ENCODE data around the gene TBC1D4. TPM values are rescaled to one million over a fixed set of nuclear protein-coding genes. Genes with fewer than 3 reads are reported as not detected.

TBC1D4 gene
- total and polyA plus RNA-seq, 10 of the 15 experiments (the other 5 are each of a cell fraction or from before 2014, with no cell fraction given): 11.0 to 38.6 (median 25.5) TPM

GRCh38 chr13:75440100-75440499 lies 41.9 kb downstream of the TBC1D4 start:
- intact Hi-C loops (cut with micrococcal nuclease; ENCODE audit: unreplicated experiment): no loop called here
- Histone ChIP-seq H3K4me3 (no peak overlapping the region), H3K79me2 (ENCODE audit: control insufficient read depth, insufficient read depth, low read length) (no peaks in the 10 kb centered on the region; the same call in none of the 2 replicates), H3K9ac (ENCODE audit: control insufficient read depth, insufficient read depth, low read length) (no peak overlapping the region), H3K4me2 (ENCODE audit: control insufficient read depth, insufficient read depth) (no peak overlapping the region), H2AFZ (ENCODE audit: control insufficient read depth, low read depth, low read length) (no peak overlapping the region), H3K4me1 (ENCODE audit: control insufficient read depth, insufficient read depth, low read length) (no peaks in the 10 kb centered on the region), H3K9me3 (replicated peaks; ENCODE audit: control insufficient read depth, insufficient read depth, low read length) (peaks cover 3% of the 10 kb centered on the region; the same call in 2 of the 3 replicates), H4K20me1 (ENCODE audit: control insufficient read depth, insufficient read depth) (no peaks in the 10 kb centered on the region), H3K27ac (ENCODE audit: control insufficient read depth, insufficient read depth) (no peak overlapping the region), H3K36me3 (ENCODE audit: control insufficient read depth in 2 of 2, insufficient read depth in 2 of 2, low read length in 1 of 2) (no peaks in the 10 kb centered on the region), H3K27me3 (replicated peaks in 1 of 2; ENCODE audit: control insufficient read depth in 2 of 2, insufficient read depth in 2 of 2, low read length in 1 of 2) (no peaks in the 10 kb centered on the region)
- ChIA-PET POLR2A (no interaction called here), CTCF (interaction anchor here (0.6 kb wide), 1 partner anchor 270 kb away, joined by 3 read pairs; no protein-coding TSS in a partner anchor), RAD21 (ENCODE audit: unreplicated experiment) (no interaction called here), SMC1A (ENCODE audit: uncharacterized antibody, unreplicated experiment) (interaction anchor here (0.7 to 3.4 kb wide), 4 partner anchors 9 to 66 kb away, joined by 3 to 16 read pairs (median 4); no protein-coding TSS in a partner anchor)
- FAIRE-seq (no peak), ATAC-seq (no peak), DNase-seq (ENCODE audit: low read depth, low spot score) (no peak)
- no TSS peak for BruUV-seq (replicated peaks)
- in situ Hi-C loops (cut with MboI): no loop called here
- no peak for TF ChIP-seq POLR2A (IDR thresholded peaks at IDR 0.05; ENCODE audit: low read depth, low read length)
- TF ChIP-seq RAD51 (IDR thresholded peaks at IDR 0.05): no peak
- TF ChIP-seq PRDM15 (CRISPR knock-in tag; IDR thresholded peaks at IDR 0.05): no peak
- no peak for TF ChIP-seq NR2C2 (IDR thresholded peaks at IDR 0.05; ENCODE audit: borderline replicate concordance, control insufficient read depth, insufficient read length, low read depth)
- TF ChIP-seq NFYB (IDR thresholded peaks at IDR 0.05; ENCODE audit: insufficient read depth, low read depth, low read length): no peak
- no peak for TF ChIP-seq PML (IDR thresholded peaks at IDR 0.05; ENCODE audit: low read length)
- WGBS (ENCODE audit: insufficient coverage, insufficient replicate concordance, low lambda C conversion rate, missing lambda C conversion rate): 51% methylated on average over 2 of the region's 2 CpGs

All from GM12878 (cell line).